Measurements from ENCODE around the gene TJAP1. TPM values are rescaled to one million over a fixed set of nuclear protein-coding genes. Genes with fewer than 3 reads are reported as not detected.
A peak's percentile ranks its signal among the peaks of the same experiment; 100 is the strongest.

Gene TJAP1
- total and polyA plus RNA-seq, 3 donors from 2014 or later = 35.4 to 59.1 (median 55.9) TPM

DNA sequence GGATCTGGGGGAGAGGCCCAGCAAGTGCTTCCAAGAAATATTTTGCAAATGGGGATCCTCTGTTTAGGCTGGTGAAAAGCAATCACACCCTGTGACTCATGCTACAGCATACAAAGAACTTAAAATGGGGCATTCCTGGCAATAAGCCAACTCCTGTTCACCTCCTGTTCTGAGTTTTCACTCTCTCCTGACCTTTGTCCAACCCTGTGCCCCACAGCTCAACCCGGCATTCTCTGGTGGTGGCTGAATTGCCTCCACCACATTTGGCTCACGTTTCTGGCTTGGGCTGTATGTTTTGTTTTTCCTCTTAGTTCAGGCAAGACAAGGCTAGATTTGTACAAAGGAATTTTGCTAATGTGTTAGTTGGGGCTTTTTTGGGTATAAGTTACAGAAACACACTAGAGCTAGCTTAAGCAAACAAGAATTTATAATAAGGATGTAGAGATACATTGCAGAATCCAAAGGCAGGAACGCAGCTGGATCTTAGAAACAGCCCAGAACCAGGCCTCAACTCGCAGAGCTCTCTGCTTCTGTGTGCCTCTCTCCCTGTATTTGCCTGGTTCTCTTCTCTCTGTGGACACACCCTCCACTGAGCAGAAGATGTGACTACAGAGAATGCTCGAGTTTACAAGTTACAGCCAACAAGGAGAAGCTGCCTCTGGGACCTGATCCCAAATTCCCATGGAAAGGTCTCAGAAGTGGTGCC is 40.6 kb upstream of the TJAP1 start:
- DNase-seq = no peak
- intact Hi-C loops (cut with DNase I; ENCODE audit: low total_unique reads) = no loop called here
- 36 to 40% methylated on average over 5 of the region's 5 CpGs for WGBS, 2 donors
- Histone ChIP-seq H3K27me3 (no peaks in the 10 kb centered on the region), H3K36me3 (ENCODE audit: low read depth, missing control alignments) (no peaks in the 10 kb centered on the region), H3K4me1 (peaks cover 9% of the 10 kb centered on the region), H3K9me3 (no peaks in the 10 kb centered on the region), H3K4me3 (no peak overlapping the region), H3K27ac (peak overlapping the region in 1 of 2 donors; percentile 30)
- TF ChIP-seq, protein P1, sequence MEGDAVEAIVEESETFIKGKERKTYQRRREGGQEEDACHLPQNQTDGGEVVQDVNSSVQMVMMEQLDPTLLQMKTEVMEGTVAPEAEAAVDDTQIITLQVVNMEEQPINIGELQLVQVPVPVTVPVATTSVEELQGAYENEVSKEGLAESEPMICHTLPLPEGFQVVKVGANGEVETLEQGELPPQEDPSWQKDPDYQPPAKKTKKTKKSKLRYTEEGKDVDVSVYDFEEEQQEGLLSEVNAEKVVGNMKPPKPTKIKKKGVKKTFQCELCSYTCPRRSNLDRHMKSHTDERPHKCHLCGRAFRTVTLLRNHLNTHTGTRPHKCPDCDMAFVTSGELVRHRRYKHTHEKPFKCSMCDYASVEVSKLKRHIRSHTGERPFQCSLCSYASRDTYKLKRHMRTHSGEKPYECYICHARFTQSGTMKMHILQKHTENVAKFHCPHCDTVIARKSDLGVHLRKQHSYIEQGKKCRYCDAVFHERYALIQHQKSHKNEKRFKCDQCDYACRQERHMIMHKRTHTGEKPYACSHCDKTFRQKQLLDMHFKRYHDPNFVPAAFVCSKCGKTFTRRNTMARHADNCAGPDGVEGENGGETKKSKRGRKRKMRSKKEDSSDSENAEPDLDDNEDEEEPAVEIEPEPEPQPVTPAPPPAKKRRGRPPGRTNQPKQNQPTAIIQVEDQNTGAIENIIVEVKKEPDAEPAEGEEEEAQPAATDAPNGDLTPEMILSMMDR (IDR thresholded peaks at IDR 0.05) = no peak
- TF ChIP-seq POLR2A (IDR thresholded peaks at IDR 0.05) = no peak

GRCh38 chr6:43437700-43438099 is 39.7 kb upstream of the TJAP1 start:
- H3K4me1 ChIP-seq = peaks cover 9% of the 10 kb centered on the region
- WGBS, 2 donors = 68 to 77% methylated on average over 3 to 4 of the region's 4 CpGs
- H3K9me3 ChIP-seq = no peaks in the 10 kb centered on the region
- no peaks in the 10 kb centered on the region for H3K27me3 ChIP-seq
- no peak for DNase-seq
- intact Hi-C loops (cut with DNase I; ENCODE audit: low total_unique reads) = no loop called here
- H3K27ac ChIP-seq = peak overlapping the region in 1 of 2 donors; percentile 30
- no peaks in the 10 kb centered on the region for H3K36me3 ChIP-seq (ENCODE audit: low read depth, missing control alignments)
- no peak for TF ChIP-seq POLR2A (IDR thresholded peaks at IDR 0.05)
- TF ChIP-seq, protein P1 (IDR thresholded peaks at IDR 0.05) = no peak
- H3K4me3 ChIP-seq = no peak overlapping the region

GRCh38 chr6:43442935-43443334 is 34.4 kb upstream of the TJAP1 start:
- no peak for DNase-seq
- Histone ChIP-seq H3K27ac (no peak overlapping the region), H3K9me3 (no peaks in the 10 kb centered on the region), H3K36me3 (ENCODE audit: low read depth, missing control alignments) (no peaks in the 10 kb centered on the region), H3K27me3 (no peaks in the 10 kb centered on the region), H3K4me3 (no peak overlapping the region), H3K4me1 (no peaks in the 10 kb centered on the region)
- WGBS, 2 donors = 91 to 96% methylated on average over 5 to 14 of the region's 14 CpGs
- TF ChIP-seq POLR2A (IDR thresholded peaks at IDR 0.05) = no peak
- TF ChIP-seq, protein P1 (IDR thresholded peaks at IDR 0.05) = no peak
- intact Hi-C loops (cut with DNase I; ENCODE audit: low total_unique reads) = no loop called here

DNA sequence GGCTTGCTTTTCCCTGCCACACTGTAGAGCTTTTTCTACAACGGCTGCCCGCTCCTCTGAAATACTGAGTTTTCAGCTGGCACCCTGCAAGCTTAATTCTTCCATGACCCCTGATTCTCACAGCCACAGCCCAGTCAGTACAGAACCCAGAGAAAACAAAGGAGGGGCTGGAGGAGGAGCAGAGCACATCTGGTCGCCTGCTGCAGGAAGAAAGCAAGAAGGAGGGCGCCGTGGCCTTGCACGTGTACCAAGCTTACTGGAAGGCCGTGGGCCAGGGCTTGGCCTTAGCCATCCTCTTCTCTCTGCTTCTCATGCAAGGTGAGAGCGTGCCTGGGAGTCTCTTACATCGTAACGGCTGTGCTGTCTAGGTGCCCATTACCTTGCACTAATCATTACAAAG is 33.3 kb upstream of the TJAP1 start:
- intact Hi-C loops (cut with DNase I; ENCODE audit: low total_unique reads) = no loop called here
- WGBS, 2 donors = 80% methylated on average over 10 of the region's 10 CpGs
- no peak overlapping the region for H3K27ac ChIP-seq
- no peaks in the 10 kb centered on the region for H3K9me3 ChIP-seq
- TF ChIP-seq POLR2A (IDR thresholded peaks at IDR 0.05) = no peak
- TF ChIP-seq, protein P1 (IDR thresholded peaks at IDR 0.05) = no peak
- no peaks in the 10 kb centered on the region for H3K27me3 ChIP-seq
- no peak overlapping the region for H3K4me3 ChIP-seq
- no peaks in the 10 kb centered on the region for H3K4me1 ChIP-seq
- H3K36me3 ChIP-seq (ENCODE audit: low read depth, missing control alignments) = no peaks in the 10 kb centered on the region
- DNase-seq = peak; percentile 38

- no peak for TF ChIP-seq POLR2A (IDR thresholded peaks at IDR 0.05)
- TF ChIP-seq, protein P1 (IDR thresholded peaks at IDR 0.05) = no peak
- Histone ChIP-seq H3K9me3 (no peaks in the 10 kb centered on the region), H3K4me3 (no peak overlapping the region), H3K36me3 (ENCODE audit: low read depth, missing control alignments) (no peaks in the 10 kb centered on the region), H3K4me1 (no peaks in the 10 kb centered on the region), H3K27me3 (no peaks in the 10 kb centered on the region), H3K27ac (no peak overlapping the region)
- WGBS, 2 donors = 89 to 91% methylated on average over 8 of the region's 8 CpGs
- no peak for DNase-seq
- intact Hi-C loops (cut with DNase I; ENCODE audit: low total_unique reads) = no loop called here
Measured at GRCh38 chr6:43444582-43444981, 32.8 kb upstream of the TJAP1 start.

Data from testis (tissue), 3 donors.